ENCODE results near the gene ZNF408. TPM values are rescaled to one million over a fixed set of nuclear protein-coding genes. Genes with fewer than 3 reads are reported as not detected.

The ZNF408 gene
- total and polyA plus RNA-seq, 7 donors: 5.0 to 15.0 (median 9.9) TPM

- no peaks in the 10 kb centered on the region for H3K36me3 ChIP-seq (ENCODE audit: insufficient read depth in 1 of 2, low read depth in 1 of 2)
- 69 to 87% (median 73%) methylated on average over 1 of the region's 1 CpG for WGBS, 3 donors
- H3K4me1 ChIP-seq: no peaks in the 10 kb centered on the region
- no peak overlapping the region for H3K4me3 ChIP-seq
- H3K27ac ChIP-seq: no peak overlapping the region
- intact Hi-C loops (cut with DNase I): no loop called here
- H3K27me3 ChIP-seq (ENCODE audit: insufficient read depth in 3 of 3, low read length in 2 of 3): no peaks in the 10 kb centered on the region
- TF ChIP-seq CTCF (IDR thresholded peaks at IDR 0.05): no peak
- ATAC-seq (no peak), DNase-seq (no peak)
- no peaks in the 10 kb centered on the region for H3K9me3 ChIP-seq
Observed at GRCh38 chr11:46733234-46733633, 32.4 kb downstream of the ZNF408 start.

GRCh38 chr11:46736146-46736545 is 35.3 kb downstream of the ZNF408 start:
- Histone ChIP-seq H3K27me3 (ENCODE audit: insufficient read depth in 3 of 3, low read length in 2 of 3) (no peaks in the 10 kb centered on the region), H3K36me3 (ENCODE audit: insufficient read depth in 1 of 2, low read depth in 1 of 2) (peaks cover 2 to 4% of the 10 kb centered on the region in 2 donors), H3K9me3 (no peaks in the 10 kb centered on the region), H3K4me3 (no peak overlapping the region), H3K27ac (no peak overlapping the region), H3K4me1 (no peaks in the 10 kb centered on the region)
- ATAC-seq (no peak), DNase-seq (no peak)
- WGBS, 3 donors: 91 to 97% (median 92%) methylated on average over 7 of the region's 7 CpGs
- no peak for TF ChIP-seq CTCF (IDR thresholded peaks at IDR 0.05)
- intact Hi-C loops (cut with DNase I): no loop called here

- H3K4me1 ChIP-seq: no peaks in the 10 kb centered on the region
- no peaks in the 10 kb centered on the region for H3K27me3 ChIP-seq (ENCODE audit: insufficient read depth in 3 of 3, low read length in 2 of 3)
- peaks cover 2 to 9% of the 10 kb centered on the region in 2 donors for H3K36me3 ChIP-seq (ENCODE audit: insufficient read depth in 1 of 2, low read depth in 1 of 2)
- intact Hi-C loops (cut with DNase I): no loop called here
- H3K4me3 ChIP-seq: no peak overlapping the region
- WGBS, 3 donors: 69 to 76% (median 76%) methylated on average over 5 of the region's 5 CpGs
- H3K27ac ChIP-seq: no peak overlapping the region
- ATAC-seq: no peak
- no peak for DNase-seq
- TF ChIP-seq CTCF (IDR thresholded peaks at IDR 0.05): no peak
- no peaks in the 10 kb centered on the region for H3K9me3 ChIP-seq
Observed at GRCh38 chr11:46736615-46737014, 35.8 kb downstream of the ZNF408 start.

GRCh38 chr11:46737699-46738098 is 36.9 kb downstream of the ZNF408 start:
- Histone ChIP-seq H3K4me3 (no peak overlapping the region), H3K9me3 (no peaks in the 10 kb centered on the region), H3K27me3 (ENCODE audit: insufficient read depth in 3 of 3, low read length in 2 of 3) (no peaks in the 10 kb centered on the region), H3K36me3 (ENCODE audit: insufficient read depth in 1 of 2, low read depth in 1 of 2) (peaks cover 2 to 20% of the 10 kb centered on the region in 2 donors), H3K4me1 (no peaks in the 10 kb centered on the region), H3K27ac (no peak overlapping the region)
- intact Hi-C loops (cut with DNase I): no loop called here
- no peak for TF ChIP-seq CTCF (IDR thresholded peaks at IDR 0.05)
- no peak for ATAC-seq
- DNase-seq: no peak
- WGBS, 3 donors: 91 to 94% (median 92%) methylated on average over 11 of the region's 11 CpGs

- WGBS, 3 donors: 60 to 63% (median 61%) methylated on average over 6 of the region's 6 CpGs
- DNase-seq (no peak), ATAC-seq (no peak)
- peaks cover 12 to 32% of the 10 kb centered on the region in 2 donors for H3K36me3 ChIP-seq (ENCODE audit: insufficient read depth in 1 of 2, low read depth in 1 of 2)
- H3K27ac ChIP-seq: no peak overlapping the region
- H3K4me3 ChIP-seq: no peak overlapping the region
- no peaks in the 10 kb centered on the region for H3K4me1 ChIP-seq
- no peaks in the 10 kb centered on the region for H3K27me3 ChIP-seq (ENCODE audit: insufficient read depth in 3 of 3, low read length in 2 of 3)
- intact Hi-C loops (cut with DNase I): no loop called here
- TF ChIP-seq CTCF (IDR thresholded peaks at IDR 0.05): no peak
- H3K9me3 ChIP-seq: no peaks in the 10 kb centered on the region
Observed at GRCh38 chr11:46738887-46739286, 38.1 kb downstream of the ZNF408 start.

All from psoas muscle (tissue), 8 donors.